Endodermal cell (in vitro differentiated cells): Measurements from ENCODE around the gene ANKLE2. TPM values are rescaled to one million over a fixed set of nuclear protein-coding genes. Genes with fewer than 3 reads are reported as not detected.
"Not testable (repeated sequence)": the region's sequence is repeated elsewhere in the genome, so short reads cannot be mapped to it uniquely, and the experiment has no call there.

ENCODE experiments used
- DNase-seq: peaks from one replicate; pipeline ENCODE4 v3.0.0-alpha.2; 2017
- H3K27ac ChIP-seq: 2 replicates; pipeline ENCODE4 v1.5.1; 2013; ENCODE audit warnings: mild to moderate bottlenecking, low read depth, low read length, moderate library complexity
- H3K27me3 ChIP-seq: 2 replicates; pipeline ENCODE4 v1.6.1; 2013; ENCODE audit warnings: mild to moderate bottlenecking, low read length, moderate library complexity; ENCODE audit not compliant: insufficient read depth, control insufficient read depth, poor library complexity, severe bottlenecking
- H3K36me3 ChIP-seq: 2 replicates; pipeline ENCODE4 v1.7.0; 2013; ENCODE audit warnings: mild to moderate bottlenecking, low read length, moderate library complexity; ENCODE audit not compliant: control insufficient read depth, insufficient read depth
- H3K4me1 ChIP-seq: one replicate; pipeline ENCODE4 v1.7.0; 2013; ENCODE audit warnings: low read length; ENCODE audit not compliant: control insufficient read depth, insufficient read depth
- H3K4me3 ChIP-seq: 2 replicates; pipeline ENCODE4 v1.5.1; 2013; ENCODE audit warnings: mild to moderate bottlenecking, low read length, moderate library complexity
- H3K9ac ChIP-seq: 2 replicates; pipeline ENCODE4 v1.6.1; 2013; ENCODE audit warnings: mild to moderate bottlenecking, low read length, moderate library complexity; ENCODE audit not compliant: poor library complexity, severe bottlenecking; ENCODE audit errors: extremely low read depth
- H3K9me3 ChIP-seq: 2 replicates; pipeline ENCODE4 v1.6.1; 2013; ENCODE audit warnings: mild to moderate bottlenecking, low read length, moderate library complexity; ENCODE audit not compliant: control insufficient read depth
- H3K27ac Mint-ChIP-seq: 2 replicates; pipeline ENCODE4 v1.8.0; 2020; ENCODE audit warnings: mixed read lengths
- H3K27me3 Mint-ChIP-seq: 2 replicates; pipeline ENCODE4 v1.8.0; 2021; ENCODE audit warnings: mild to moderate bottlenecking, mixed read lengths; ENCODE audit not compliant: insufficient read depth
- H3K36me3 Mint-ChIP-seq: 2 replicates; pipeline ENCODE4 v1.8.0; 2020; ENCODE audit warnings: low read depth, mixed read lengths
- H3K4me1 Mint-ChIP-seq: 2 replicates; pipeline ENCODE4 v1.8.0; 2020; ENCODE audit warnings: mixed read lengths
- H3K4me3 Mint-ChIP-seq: 2 replicates; pipeline ENCODE4 v1.8.0; 2020; ENCODE audit warnings: mild to moderate bottlenecking, moderate library complexity, mixed read lengths
- H3K9me3 Mint-ChIP-seq: 2 replicates; pipeline ENCODE4 v1.8.0; 2020; ENCODE audit warnings: mild to moderate bottlenecking, mixed read lengths
- WGBS, 2 experiments: methylation state at CpG; one replicate each; pipeline versions ENCODE4 v1.1.5 to v1.1.7; 2013; ENCODE audit warnings: missing lambda C conversion rate in 2 of 2, mixed read lengths in 1 of 2; ENCODE audit not compliant: insufficient coverage in 1 of 2, insufficient read length in 1 of 2; 5-methylcytosine and 5-hydroxymethylcytosine counted together
- total RNA-seq, 2 donors: library from RNA; stranded (reverse); fragmentation: NEBNext Ultra II Directional in 1 of 2; extraction: Animal tissue kit (Norgen Biotek cat#: 25700) in 1 of 2; gene quantifications; 2 replicates in 1 of 2; 3 replicates in 1 of 2; pipeline ENCODE4 v1.2.1, GENCODE V29; 2021
- TF ChIP-seq, protein P1 (sequence below): fragments of 200-600 bp; sonication (generic); conservative IDR thresholded peaks from 2 replicates; pipeline ENCODE4 v1.5.0; 2021; ENCODE audit warnings: antibody characterized with exemption, mild to moderate bottlenecking

The ANKLE2 gene
- total RNA-seq, 2 donors from 2014 or later, result 87.8 to 88.5 TPM

DNA sequence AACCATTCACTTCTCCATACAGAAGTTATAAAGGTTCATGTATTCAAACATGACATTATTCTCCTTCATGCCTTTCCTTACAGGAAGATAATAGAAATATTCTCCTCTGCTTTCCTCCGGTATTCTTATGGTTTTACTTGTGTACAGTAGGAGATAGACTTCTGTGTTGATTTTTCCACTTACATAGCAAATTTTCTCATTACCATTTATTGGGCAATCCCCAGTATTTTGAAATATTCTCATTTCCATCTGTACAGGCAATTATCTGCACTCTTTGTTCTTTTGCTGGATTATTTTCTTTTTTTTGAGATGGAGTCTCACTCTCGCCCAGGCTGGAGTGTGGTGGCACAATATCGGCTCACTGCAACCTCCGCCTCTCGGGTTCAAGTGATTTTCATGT lies 63.3 kb downstream of the ANKLE2 start:
- Mint-ChIP-seq H3K9me3 (no peaks in the 10 kb centered on the region), H3K4me3 (no peak overlapping the region), H3K36me3 (peaks cover 49% of the 10 kb centered on the region), H3K4me1 (no peaks in the 10 kb centered on the region), H3K27ac (no peak overlapping the region), H3K27me3 (no peaks in the 10 kb centered on the region)
- H3K36me3 ChIP-seq, result peaks cover 43% of the 10 kb centered on the region
- H3K4me3 ChIP-seq, result no peak overlapping the region
- TF ChIP-seq, protein P1, sequence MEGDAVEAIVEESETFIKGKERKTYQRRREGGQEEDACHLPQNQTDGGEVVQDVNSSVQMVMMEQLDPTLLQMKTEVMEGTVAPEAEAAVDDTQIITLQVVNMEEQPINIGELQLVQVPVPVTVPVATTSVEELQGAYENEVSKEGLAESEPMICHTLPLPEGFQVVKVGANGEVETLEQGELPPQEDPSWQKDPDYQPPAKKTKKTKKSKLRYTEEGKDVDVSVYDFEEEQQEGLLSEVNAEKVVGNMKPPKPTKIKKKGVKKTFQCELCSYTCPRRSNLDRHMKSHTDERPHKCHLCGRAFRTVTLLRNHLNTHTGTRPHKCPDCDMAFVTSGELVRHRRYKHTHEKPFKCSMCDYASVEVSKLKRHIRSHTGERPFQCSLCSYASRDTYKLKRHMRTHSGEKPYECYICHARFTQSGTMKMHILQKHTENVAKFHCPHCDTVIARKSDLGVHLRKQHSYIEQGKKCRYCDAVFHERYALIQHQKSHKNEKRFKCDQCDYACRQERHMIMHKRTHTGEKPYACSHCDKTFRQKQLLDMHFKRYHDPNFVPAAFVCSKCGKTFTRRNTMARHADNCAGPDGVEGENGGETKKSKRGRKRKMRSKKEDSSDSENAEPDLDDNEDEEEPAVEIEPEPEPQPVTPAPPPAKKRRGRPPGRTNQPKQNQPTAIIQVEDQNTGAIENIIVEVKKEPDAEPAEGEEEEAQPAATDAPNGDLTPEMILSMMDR, result no peak
- no peak overlapping the region for H3K9ac ChIP-seq
- WGBS, 2 experiments, result 96 to 100% methylated on average over 4 of the region's 5 CpGs
- H3K9me3 ChIP-seq, result no peaks in the 10 kb centered on the region
- H3K27ac ChIP-seq, result no peak overlapping the region
- DNase-seq, result no peak
- no peaks in the 10 kb centered on the region for H3K4me1 ChIP-seq
- no peaks in the 10 kb centered on the region for H3K27me3 ChIP-seq

DNA sequence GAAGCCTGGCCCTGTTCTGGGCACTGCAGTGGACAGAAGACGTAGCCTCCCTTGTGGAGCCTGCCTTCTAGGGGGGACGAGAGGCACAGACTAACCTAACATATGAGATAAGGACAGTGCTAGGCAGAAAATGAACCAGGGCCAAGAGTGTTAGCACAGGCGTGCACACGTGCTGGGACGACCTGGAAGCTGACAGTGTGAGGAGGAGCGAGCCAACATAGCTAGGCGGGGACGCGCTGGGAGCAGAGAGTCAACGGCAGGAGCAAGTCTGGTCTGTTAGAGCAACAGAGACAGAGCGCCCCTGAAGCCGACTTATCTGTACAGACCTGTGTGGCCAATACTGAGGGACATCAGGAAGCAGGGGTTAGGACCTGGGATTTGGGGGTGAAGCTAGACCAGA lies 66.2 kb downstream of the ANKLE2 start:
- H3K4me3 ChIP-seq, result no peak overlapping the region
- DNase-seq, result no peak
- Mint-ChIP-seq H3K36me3 (peaks cover 49% of the 10 kb centered on the region), H3K27me3 (no peaks in the 10 kb centered on the region), H3K4me3 (no peak overlapping the region), H3K27ac (peak overlapping the region; percentile 35), H3K4me1 (no peaks in the 10 kb centered on the region), H3K9me3 (no peaks in the 10 kb centered on the region)
- no peaks in the 10 kb centered on the region for H3K9me3 ChIP-seq
- H3K27me3 ChIP-seq, result no peaks in the 10 kb centered on the region
- H3K9ac ChIP-seq, result no peak overlapping the region
- H3K36me3 ChIP-seq, result peaks cover 53% of the 10 kb centered on the region
- no peaks in the 10 kb centered on the region for H3K4me1 ChIP-seq
- 97% methylated on average over 11 to 12 of the region's 12 CpGs for WGBS, 2 experiments
- TF ChIP-seq, protein P1, result no peak
- H3K27ac ChIP-seq, result no peak overlapping the region

DNA sequence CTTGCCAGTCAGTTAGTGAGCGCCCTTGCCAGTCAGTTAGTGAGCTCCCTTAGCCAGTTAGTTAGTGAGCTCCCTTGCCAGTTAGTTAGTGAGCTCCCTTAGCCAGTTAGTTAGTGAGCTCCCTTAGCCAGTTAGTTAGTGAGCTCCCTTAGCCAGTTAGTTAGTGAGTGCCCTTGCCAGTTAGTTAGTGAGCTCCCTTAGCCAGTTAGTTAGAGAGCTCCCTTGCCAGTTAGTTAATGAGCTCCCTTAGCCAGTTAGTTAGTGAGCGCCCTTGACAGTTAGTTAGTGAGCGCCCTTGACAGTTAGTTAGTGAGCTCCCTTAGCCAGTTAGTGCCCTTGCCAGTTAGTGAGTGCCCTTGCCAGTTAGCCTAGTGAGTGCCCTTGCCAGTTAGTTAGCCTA lies 66.7 kb downstream of the ANKLE2 start:
- H3K4me3 ChIP-seq, H3K4me1 Mint-ChIP-seq, H3K27me3 Mint-ChIP-seq, H3K9ac ChIP-seq, DNase-seq, H3K9me3 ChIP-seq, H3K27ac ChIP-seq, H3K4me3 Mint-ChIP-seq, H3K9me3 Mint-ChIP-seq, H3K27me3 ChIP-seq, H3K4me1 ChIP-seq: not testable (repeated sequence)
- WGBS, 2 experiments, result 90 to 96% methylated on average over 3 of the region's 3 CpGs
- peaks cover 57% of the 10 kb centered on the region for H3K36me3 ChIP-seq
- peak overlapping the region; percentile 35 for H3K27ac Mint-ChIP-seq
- H3K36me3 Mint-ChIP-seq, result peaks cover 49% of the 10 kb centered on the region

DNA sequence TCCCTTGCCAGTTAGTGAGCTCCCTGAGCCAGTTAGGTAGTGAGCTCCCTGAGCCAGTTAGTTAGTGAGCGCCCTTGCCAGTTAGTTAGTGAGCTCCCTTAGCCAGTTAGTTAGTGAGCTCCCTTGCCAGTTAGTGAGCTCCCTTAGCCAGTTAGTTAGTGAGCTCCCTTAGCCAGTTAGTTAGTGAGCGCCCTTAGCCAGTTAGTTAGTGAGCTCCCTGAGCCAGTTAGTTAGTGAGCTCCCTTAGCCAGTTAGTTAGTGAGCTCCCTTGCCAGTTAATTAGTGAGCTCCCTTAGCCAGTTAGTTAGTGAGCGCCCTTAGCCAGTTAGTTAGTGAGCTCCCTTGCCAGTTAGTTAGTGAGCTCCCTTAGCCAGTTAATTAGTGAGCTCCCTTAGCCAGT lies 69.6 kb downstream of the ANKLE2 start:
- H3K27ac ChIP-seq, result not testable (repeated sequence)

More for the DNA sequence above, 69.6 kb downstream of the ANKLE2 start:
- H3K9me3 Mint-ChIP-seq, H3K27ac Mint-ChIP-seq, H3K4me3 ChIP-seq, H3K4me1 ChIP-seq, H3K9ac ChIP-seq, H3K27me3 Mint-ChIP-seq, H3K4me1 Mint-ChIP-seq, H3K4me3 Mint-ChIP-seq, DNase-seq, H3K27me3 ChIP-seq, H3K9me3 ChIP-seq: not testable (repeated sequence)
- H3K36me3 ChIP-seq, result peaks cover 39% of the 10 kb centered on the region
- WGBS, 2 experiments, result 92 to 100% methylated on average over 2 to 3 of the region's 3 CpGs
- H3K36me3 Mint-ChIP-seq, result peaks cover 30% of the 10 kb centered on the region
